KMS-11 (cell line): ENCODE results near the gene ARMH3.
A peak's percentile ranks its signal among the peaks of the same experiment; 100 is the strongest.

Experiments used
- H2AFZ ChIP-seq: fragments of 200-600 bp; sonication (generic); 2 replicates; pipeline ENCODE4 v1.6.1; 2016; ENCODE audit warnings: antibody characterized with exemption, mixed run types, low read depth
- H3K27ac ChIP-seq: fragments of 200-600 bp; sonication (generic); 2 replicates; pipeline ENCODE4 v1.6.1; 2016; ENCODE audit warnings: mild to moderate bottlenecking, mixed run types
- H3K27me3 ChIP-seq: fragments of 200-600 bp; sonication (generic); 2 replicates; pipeline ENCODE4 v1.6.1; 2017; ENCODE audit warnings: mild to moderate bottlenecking, low read depth, mixed run types, moderate library complexity; ENCODE audit not compliant: insufficient read depth
- H3K36me3 ChIP-seq: fragments of 200-600 bp; sonication (generic); 2 replicates; pipeline ENCODE4 v1.6.1; 2017; ENCODE audit warnings: mild to moderate bottlenecking, mixed run types; ENCODE audit not compliant: insufficient read depth
- H3K4me1 ChIP-seq: fragments of 200-600 bp; sonication (generic); 2 replicates; pipeline ENCODE4 v1.6.1; 2016; ENCODE audit warnings: mild to moderate bottlenecking, low read depth, mixed run types; ENCODE audit not compliant: poor library complexity, severe bottlenecking
- H3K4me2 ChIP-seq: fragments of 200-600 bp; sonication (generic); 2 replicates; pipeline ENCODE4 v1.7.0; 2016; ENCODE audit warnings: mild to moderate bottlenecking, mixed run types
- H3K4me3 ChIP-seq: fragments of 200-600 bp; sonication (generic); IDR thresholded peaks from 2 replicates; pipeline ENCODE4 v1.6.1; 2017; ENCODE audit warnings: low read depth, low read length, mixed read lengths; ENCODE audit not compliant: insufficient read depth
- H3K79me2 ChIP-seq: fragments of 200-600 bp; sonication (generic); 2 replicates; pipeline ENCODE4 v1.6.1; 2016; ENCODE audit warnings: low read depth, mixed run types; ENCODE audit not compliant: insufficient read depth
- H3K9ac ChIP-seq: fragments of 200-600 bp; sonication (generic); 2 replicates; pipeline ENCODE4 v1.6.1; 2016; ENCODE audit warnings: mild to moderate bottlenecking, mixed run types
- H4K20me1 ChIP-seq: fragments of 200-600 bp; sonication (generic); 2 replicates; pipeline ENCODE4 v1.6.1; 2016; ENCODE audit warnings: mild to moderate bottlenecking, mixed run types; ENCODE audit not compliant: insufficient read depth
- CTCF ChIP-seq: fragments of 200-600 bp; sonication (generic); conservative IDR thresholded peaks from 2 replicates; pipeline ENCODE4 v1.6.1; 2017; ENCODE audit warnings: low read depth, mild to moderate bottlenecking, antibody characterized with exemption, low read length, moderate library complexity, mixed read lengths

Gene ARMH3

GRCh38 chr10:101894266-101894665, 161.7 kb downstream of the ARMH3 start:
- H3K36me3 ChIP-seq = no peaks in the 10 kb centered on the region
- H3K4me2 ChIP-seq = no peak overlapping the region
- H3K27me3 ChIP-seq = no peaks in the 10 kb centered on the region
- H4K20me1 ChIP-seq = no peaks in the 10 kb centered on the region
- H3K9ac ChIP-seq = no peak overlapping the region
- H2AFZ ChIP-seq = no peak overlapping the region
- no peak for TF ChIP-seq CTCF
- H3K79me2 ChIP-seq = no peaks in the 10 kb centered on the region
- H3K27ac ChIP-seq = no peak overlapping the region
- no peaks in the 10 kb centered on the region for H3K4me1 ChIP-seq
- H3K4me3 ChIP-seq = no peak overlapping the region

DNA sequence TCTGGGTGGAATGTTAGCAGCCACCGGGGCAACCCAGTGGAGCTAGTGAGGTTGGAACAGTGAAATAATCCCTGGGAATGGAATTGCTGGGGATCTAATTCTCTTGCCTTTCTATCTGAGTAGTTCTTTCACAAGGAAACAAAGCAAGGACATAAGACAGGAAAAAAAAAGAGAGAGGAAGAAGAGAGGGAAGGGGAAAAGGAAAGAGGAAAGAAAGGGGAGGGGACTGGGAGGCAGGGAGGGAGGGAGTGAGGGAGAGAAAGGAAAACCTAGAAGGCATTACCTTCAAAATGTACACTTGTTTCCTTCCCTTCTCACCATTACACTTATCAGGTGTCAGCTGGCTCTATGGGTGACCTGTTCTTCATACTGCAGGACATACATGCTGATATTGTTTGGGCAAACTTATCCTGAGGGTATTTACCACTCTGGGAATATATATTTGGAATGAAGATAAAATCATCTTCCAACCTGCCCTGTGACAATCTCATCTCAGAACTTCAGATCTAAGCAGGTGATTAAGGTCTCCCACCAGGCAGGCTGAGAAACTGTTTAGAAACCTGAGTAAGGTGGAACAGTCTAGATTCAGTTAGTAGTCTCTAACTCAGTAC, 162.4 kb downstream of the ARMH3 start:
- Histone ChIP-seq H4K20me1 (no peaks in the 10 kb centered on the region), H2AFZ (no peak overlapping the region), H3K4me3 (no peak overlapping the region), H3K9ac (no peak overlapping the region), H3K4me2 (no peak overlapping the region), H3K27ac (no peak overlapping the region), H3K4me1 (no peaks in the 10 kb centered on the region), H3K27me3 (no peaks in the 10 kb centered on the region), H3K79me2 (no peaks in the 10 kb centered on the region), H3K36me3 (no peaks in the 10 kb centered on the region)
- TF ChIP-seq CTCF = no peak

DNA sequence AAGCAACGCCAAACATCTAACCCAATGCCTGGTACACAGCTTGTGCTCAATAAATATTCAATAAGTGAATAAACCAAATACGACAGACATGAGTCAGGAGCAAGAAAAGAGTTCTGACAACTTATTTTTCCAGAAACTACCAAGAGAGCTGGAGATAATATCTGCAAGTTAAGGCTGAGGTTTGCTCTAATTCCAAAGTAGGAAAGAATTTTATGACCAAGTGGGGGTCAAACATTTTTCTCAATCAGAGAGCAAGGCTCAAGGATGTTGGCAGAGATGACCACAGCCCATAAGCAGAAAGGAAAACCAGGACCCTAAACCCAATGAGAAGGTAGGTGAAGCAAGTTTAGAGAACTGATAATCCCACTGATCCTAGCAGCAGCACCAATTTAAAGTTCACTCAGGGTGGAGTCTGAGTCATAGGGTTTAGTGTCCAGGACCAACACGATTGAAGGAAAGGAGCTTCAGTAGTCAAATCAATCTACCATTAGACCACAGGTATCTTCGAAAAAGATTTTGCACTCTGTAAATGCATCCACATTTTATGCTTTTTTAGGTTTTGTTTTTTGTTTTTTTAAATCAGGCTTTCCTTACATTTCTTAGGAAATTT, 163.1 kb downstream of the ARMH3 start:
- no peaks in the 10 kb centered on the region for H3K36me3 ChIP-seq
- H3K4me1 ChIP-seq = no peaks in the 10 kb centered on the region
- no peak for TF ChIP-seq CTCF
- H3K27ac ChIP-seq = no peak overlapping the region
- H2AFZ ChIP-seq = no peak overlapping the region
- H3K27me3 ChIP-seq = no peaks in the 10 kb centered on the region
- no peak overlapping the region for H3K4me2 ChIP-seq
- no peak overlapping the region for H3K4me3 ChIP-seq
- H4K20me1 ChIP-seq = no peaks in the 10 kb centered on the region
- H3K9ac ChIP-seq = no peak overlapping the region
- no peaks in the 10 kb centered on the region for H3K79me2 ChIP-seq

GRCh38 chr10:101889256-101890210, 166.4 kb downstream of the ARMH3 start:
- Histone ChIP-seq H3K79me2 (no peaks in the 10 kb centered on the region), H3K4me2 (no peak overlapping the region), H3K36me3 (no peaks in the 10 kb centered on the region), H3K27ac (no peak overlapping the region), H4K20me1 (no peaks in the 10 kb centered on the region), H3K9ac (no peak overlapping the region), H3K4me1 (no peaks in the 10 kb centered on the region), H3K4me3 (no peak overlapping the region), H3K27me3 (no peaks in the 10 kb centered on the region), H2AFZ (no peak overlapping the region)
- TF ChIP-seq CTCF = peak; percentile 91
